ENCODE data around the gene CRISPLD2.
A peak's percentile ranks its signal among the peaks of the same experiment; 100 is the strongest.

The CRISPLD2 gene

GRCh38 chr16:84911486-84912216, 91.9 kb downstream of the CRISPLD2 start:
- TF ChIP-seq CTCF (IDR thresholded peaks at IDR 0.05; ENCODE audit: low read depth, low read length): no peak
- Histone ChIP-seq H3K27me3 (ENCODE audit: insufficient read depth, low read depth, severe bottlenecking) (no peaks in the 10 kb centered on the region), H3K9me3 (ENCODE audit: severe bottlenecking) (no peaks in the 10 kb centered on the region), H3K27ac (no peak overlapping the region), H3K36me3 (no peaks in the 10 kb centered on the region), H3K4me3 (ENCODE audit: low read depth, low read length) (no peak overlapping the region)
- DNase-seq: no peak

GRCh38 chr16:84913315-84913714, 93.5 kb downstream of the CRISPLD2 start:
- no peak for DNase-seq
- Histone ChIP-seq H3K9me3 (ENCODE audit: severe bottlenecking) (no peaks in the 10 kb centered on the region), H3K27me3 (ENCODE audit: insufficient read depth, low read depth, severe bottlenecking) (no peaks in the 10 kb centered on the region), H3K36me3 (no peaks in the 10 kb centered on the region), H3K4me3 (ENCODE audit: low read depth, low read length) (no peak overlapping the region), H3K27ac (no peak overlapping the region)
- no peak for TF ChIP-seq CTCF (IDR thresholded peaks at IDR 0.05; ENCODE audit: low read depth, low read length)

GRCh38 chr16:84914273-84914672, 94.5 kb downstream of the CRISPLD2 start:
- TF ChIP-seq CTCF (IDR thresholded peaks at IDR 0.05; ENCODE audit: low read depth, low read length): no peak
- Histone ChIP-seq H3K36me3 (no peaks in the 10 kb centered on the region), H3K4me3 (ENCODE audit: low read depth, low read length) (no peak overlapping the region), H3K9me3 (ENCODE audit: severe bottlenecking) (no peaks in the 10 kb centered on the region), H3K27me3 (ENCODE audit: insufficient read depth, low read depth, severe bottlenecking) (no peaks in the 10 kb centered on the region), H3K27ac (no peak overlapping the region)
- no peak for DNase-seq

GRCh38 chr16:84916178-84916577, 96.4 kb downstream of the CRISPLD2 start:
- TF ChIP-seq CTCF (IDR thresholded peaks at IDR 0.05; ENCODE audit: low read depth, low read length): no peak
- no peak overlapping the region for H3K27ac ChIP-seq
- no peaks in the 10 kb centered on the region for H3K36me3 ChIP-seq

GRCh38 chr16:84916850-84917249, 97.1 kb downstream of the CRISPLD2 start:
- Histone ChIP-seq H3K9me3 (ENCODE audit: severe bottlenecking) (no peaks in the 10 kb centered on the region), H3K4me3 (ENCODE audit: low read depth, low read length) (no peak overlapping the region), H3K36me3 (no peaks in the 10 kb centered on the region), H3K27me3 (ENCODE audit: insufficient read depth, low read depth, severe bottlenecking) (no peaks in the 10 kb centered on the region), H3K27ac (no peak overlapping the region)
- no peak for TF ChIP-seq CTCF (IDR thresholded peaks at IDR 0.05; ENCODE audit: low read depth, low read length)
- DNase-seq: no peak

More at GRCh38 chr16:84916178-84916577, 96.4 kb downstream of the CRISPLD2 start:
- no peak for DNase-seq
- Histone ChIP-seq H3K4me3 (ENCODE audit: low read depth, low read length) (no peak overlapping the region), H3K9me3 (ENCODE audit: severe bottlenecking) (no peaks in the 10 kb centered on the region), H3K27me3 (ENCODE audit: insufficient read depth, low read depth, severe bottlenecking) (no peaks in the 10 kb centered on the region)

GRCh38 chr16:84917492-84917891, 97.7 kb downstream of the CRISPLD2 start:
- Histone ChIP-seq H3K27ac (no peak overlapping the region), H3K4me3 (ENCODE audit: low read depth, low read length) (no peak overlapping the region), H3K9me3 (ENCODE audit: severe bottlenecking) (no peaks in the 10 kb centered on the region), H3K27me3 (ENCODE audit: insufficient read depth, low read depth, severe bottlenecking) (no peaks in the 10 kb centered on the region), H3K36me3 (no peaks in the 10 kb centered on the region)
- DNase-seq: peak; percentile 38
- no peak for TF ChIP-seq CTCF (IDR thresholded peaks at IDR 0.05; ENCODE audit: low read depth, low read length)
